ENCODE results near the gene CASP9.
A peak's percentile ranks its signal among the peaks of the same experiment; 100 is the strongest.
"Not testable (repeated sequence)": the region's sequence is repeated elsewhere in the genome, so short reads cannot be mapped to it uniquely, and the experiment has no call there.

The CASP9 gene

GRCh38 chr1:15488371-15488770, 35.6 kb downstream of the CASP9 start:
- H2BK5ac ChIP-seq (ENCODE audit: low read depth, low read length, poor library complexity, severe bottlenecking), result no peak overlapping the region
- H3K4ac ChIP-seq (ENCODE audit: low read depth in 1 of 2, low read length in 2 of 2), result no peak overlapping the region
- no peaks in the 10 kb centered on the region for H3K4me1 ChIP-seq (ENCODE audit: control insufficient read depth, insufficient read depth, low read depth, low read length)
- H3K9me3 ChIP-seq (ENCODE audit: control insufficient read depth, low read length), result no peaks in the 10 kb centered on the region
- no peaks in the 10 kb centered on the region for H3K27me3 ChIP-seq (ENCODE audit: control insufficient read depth in 1 of 2, insufficient read depth in 1 of 2, low read length in 2 of 2)
- no peak overlapping the region for H2BK120ac ChIP-seq (ENCODE audit: low read depth, low read length)
- no peak overlapping the region for H4K91ac ChIP-seq (ENCODE audit: low read length)
- no peak overlapping the region for H3K18ac ChIP-seq (ENCODE audit: low read depth in 1 of 2, low read length in 2 of 2)
- WGBS, result 92% methylated on average over 2 of the region's 3 CpGs
- no peak overlapping the region for H3K14ac ChIP-seq (ENCODE audit: low read length in 2 of 2)
- H3K9ac ChIP-seq (ENCODE audit: low read length), result no peak overlapping the region
- no peak overlapping the region for H2AK5ac ChIP-seq (ENCODE audit: low read length, severe bottlenecking)
- H3K36me3 ChIP-seq (ENCODE audit: control insufficient read depth in 1 of 2, insufficient read depth in 2 of 2, low read depth in 1 of 2, low read length in 2 of 2), result peaks cover 11 to 25% of the 10 kb centered on the region in 2 experiments
- no peak for DNase-seq
- no peak overlapping the region for H2BK15ac ChIP-seq (ENCODE audit: low read depth, poor library complexity, severe bottlenecking)
- H3K79me1 ChIP-seq (replicated peaks; ENCODE audit: low read length, poor library complexity, severe bottlenecking), result no peaks in the 10 kb centered on the region
- H3K23ac ChIP-seq (ENCODE audit: low read length in 2 of 2), result no peak overlapping the region
- no peak overlapping the region for H4K8ac ChIP-seq (ENCODE audit: low read length)
- H2AFZ ChIP-seq (ENCODE audit: low read depth, low read length), result no peak overlapping the region
- H3K27ac ChIP-seq (ENCODE audit: low read length, poor library complexity, severe bottlenecking), result no peak overlapping the region
- no peak overlapping the region for H3K4me3 ChIP-seq (ENCODE audit: insufficient read depth in 1 of 2, low read depth in 1 of 2, low read length in 2 of 2)
- no peak overlapping the region for H2BK12ac ChIP-seq (ENCODE audit: low read length in 2 of 2)
- no peak overlapping the region for H3K4me2 ChIP-seq (ENCODE audit: low read length, poor library complexity, severe bottlenecking)

GRCh38 chr1:15486844-15487610, 37.0 kb downstream of the CASP9 start:
- not testable (repeated sequence) for H2AFZ ChIP-seq (ENCODE audit: low read depth, low read length); H2AK5ac ChIP-seq (ENCODE audit: low read length, severe bottlenecking); DNase-seq; H3K27ac ChIP-seq (ENCODE audit: low read length, poor library complexity, severe bottlenecking); H3K9me3 ChIP-seq (ENCODE audit: control insufficient read depth, low read length); H3K4me1 ChIP-seq (ENCODE audit: control insufficient read depth, insufficient read depth, low read depth, low read length); H3K4me3 ChIP-seq (ENCODE audit: insufficient read depth in 1 of 2, low read depth in 1 of 2, low read length in 2 of 2); H3K27me3 ChIP-seq (ENCODE audit: control insufficient read depth in 1 of 2, insufficient read depth in 1 of 2, low read length in 2 of 2); H3K23ac ChIP-seq (ENCODE audit: low read length in 2 of 2); H2BK5ac ChIP-seq (ENCODE audit: low read depth, low read length, poor library complexity, severe bottlenecking); H3K14ac ChIP-seq (ENCODE audit: low read length in 2 of 2); H3K79me1 ChIP-seq (replicated peaks; ENCODE audit: low read length, poor library complexity, severe bottlenecking); H3K9ac ChIP-seq (ENCODE audit: low read length); H2BK12ac ChIP-seq (ENCODE audit: low read length in 2 of 2); H3K18ac ChIP-seq (ENCODE audit: low read depth in 1 of 2, low read length in 2 of 2); H3K4me2 ChIP-seq (ENCODE audit: low read length, poor library complexity, severe bottlenecking); H3K4ac ChIP-seq (ENCODE audit: low read depth in 1 of 2, low read length in 2 of 2); H4K8ac ChIP-seq (ENCODE audit: low read length); H2BK120ac ChIP-seq (ENCODE audit: low read depth, low read length)
- WGBS, result 96% methylated on average over 16 of the region's 17 CpGs
- Histone ChIP-seq H2BK15ac (ENCODE audit: low read depth, poor library complexity, severe bottlenecking) (peak overlapping the region; percentile 45), H3K36me3 (ENCODE audit: control insufficient read depth in 1 of 2, insufficient read depth in 2 of 2, low read depth in 1 of 2, low read length in 2 of 2) (peaks cover 6 to 20% of the 10 kb centered on the region in 2 experiments), H4K91ac (ENCODE audit: low read length) (peak overlapping the region; percentile 9)

- Histone ChIP-seq H3K27ac (ENCODE audit: low read length, poor library complexity, severe bottlenecking) (no peak overlapping the region), H4K8ac (ENCODE audit: low read length) (no peak overlapping the region), H3K9ac (ENCODE audit: low read length) (no peak overlapping the region), H2AK5ac (ENCODE audit: low read length, severe bottlenecking) (no peak overlapping the region), H3K27me3 (ENCODE audit: control insufficient read depth in 1 of 2, insufficient read depth in 1 of 2, low read length in 2 of 2) (no peaks in the 10 kb centered on the region), H3K4me1 (ENCODE audit: control insufficient read depth, insufficient read depth, low read depth, low read length) (no peaks in the 10 kb centered on the region), H3K4me2 (ENCODE audit: low read length, poor library complexity, severe bottlenecking) (no peak overlapping the region), H3K4me3 (ENCODE audit: insufficient read depth in 1 of 2, low read depth in 1 of 2, low read length in 2 of 2) (no peak overlapping the region), H3K23ac (ENCODE audit: low read length in 2 of 2) (no peak overlapping the region), H3K36me3 (ENCODE audit: control insufficient read depth in 1 of 2, insufficient read depth in 2 of 2, low read depth in 1 of 2, low read length in 2 of 2) (peaks cover 6 to 20% of the 10 kb centered on the region in 2 experiments), H3K14ac (ENCODE audit: low read length in 2 of 2) (no peak overlapping the region), H2BK120ac (ENCODE audit: low read depth, low read length) (no peak overlapping the region), H4K91ac (ENCODE audit: low read length) (no peak overlapping the region), H2AFZ (ENCODE audit: low read depth, low read length) (no peak overlapping the region), H2BK15ac (ENCODE audit: low read depth, poor library complexity, severe bottlenecking) (no peak overlapping the region), H2BK12ac (ENCODE audit: low read length in 2 of 2) (no peak overlapping the region), H3K9me3 (ENCODE audit: control insufficient read depth, low read length) (no peaks in the 10 kb centered on the region), H3K4ac (ENCODE audit: low read depth in 1 of 2, low read length in 2 of 2) (no peak overlapping the region), H3K79me1 (replicated peaks; ENCODE audit: low read length, poor library complexity, severe bottlenecking) (no peaks in the 10 kb centered on the region), H2BK5ac (ENCODE audit: low read depth, low read length, poor library complexity, severe bottlenecking) (no peak overlapping the region), H3K18ac (ENCODE audit: low read depth in 1 of 2, low read length in 2 of 2) (no peak overlapping the region)
- WGBS, result 98% methylated on average over 6 of the region's 6 CpGs
- no peak for DNase-seq
Measured at GRCh38 chr1:15485636-15486035, 38.4 kb downstream of the CASP9 start.

- not testable (repeated sequence) for H2BK15ac ChIP-seq (ENCODE audit: low read depth, poor library complexity, severe bottlenecking); H2BK12ac ChIP-seq (ENCODE audit: low read length in 2 of 2); H3K4me2 ChIP-seq (ENCODE audit: low read length, poor library complexity, severe bottlenecking); H2BK5ac ChIP-seq (ENCODE audit: low read depth, low read length, poor library complexity, severe bottlenecking); H2AFZ ChIP-seq (ENCODE audit: low read depth, low read length); H4K8ac ChIP-seq (ENCODE audit: low read length); H3K4me1 ChIP-seq (ENCODE audit: control insufficient read depth, insufficient read depth, low read depth, low read length); H3K9ac ChIP-seq (ENCODE audit: low read length); DNase-seq; H3K18ac ChIP-seq (ENCODE audit: low read depth in 1 of 2, low read length in 2 of 2); H4K91ac ChIP-seq (ENCODE audit: low read length); H2AK5ac ChIP-seq (ENCODE audit: low read length, severe bottlenecking); H3K23ac ChIP-seq (ENCODE audit: low read length in 2 of 2); H3K9me3 ChIP-seq (ENCODE audit: control insufficient read depth, low read length); H3K27ac ChIP-seq (ENCODE audit: low read length, poor library complexity, severe bottlenecking); H3K27me3 ChIP-seq (ENCODE audit: control insufficient read depth in 1 of 2, insufficient read depth in 1 of 2, low read length in 2 of 2); H3K14ac ChIP-seq (ENCODE audit: low read length in 2 of 2); H2BK120ac ChIP-seq (ENCODE audit: low read depth, low read length); H3K79me1 ChIP-seq (replicated peaks; ENCODE audit: low read length, poor library complexity, severe bottlenecking); H3K4me3 ChIP-seq (ENCODE audit: insufficient read depth in 1 of 2, low read depth in 1 of 2, low read length in 2 of 2); H3K4ac ChIP-seq (ENCODE audit: low read depth in 1 of 2, low read length in 2 of 2)
- WGBS, result 100% methylated on average over 1 of the region's 6 CpGs
- H3K36me3 ChIP-seq (ENCODE audit: control insufficient read depth in 1 of 2, insufficient read depth in 2 of 2, low read depth in 1 of 2, low read length in 2 of 2), result peaks cover 0 to 20% of the 10 kb centered on the region in 2 experiments
Measured at GRCh38 chr1:15484443-15484842, 39.6 kb downstream of the CASP9 start.
